Kidney tubule cell (primary cell): ENCODE measurements around the gene SNRPA.
"Not testable (repeated sequence)": the region's sequence is repeated elsewhere in the genome, so short reads cannot be mapped to it uniquely, and the experiment has no call there.

Experiments
- DNase-seq: peaks from one replicate; pipeline ENCODE4 v3.0.0-alpha.2; 2018; ENCODE audit warnings: low spot score

The SNRPA gene

GRCh38 chr19:40802300-40803169, 51.5 kb downstream of the SNRPA start:
- no peak for DNase-seq

- no peak for DNase-seq
Measured at GRCh38 chr19:40803170-40803856, 52.3 kb downstream of the SNRPA start.

- DNase-seq = peak; percentile 46
Measured at GRCh38 chr19:40803857-40804782, 53.1 kb downstream of the SNRPA start.

- DNase-seq = no peak
Measured at GRCh38 chr19:40804783-40805242, 53.8 kb downstream of the SNRPA start.

GRCh38 chr19:40805258-40805868, 54.4 kb downstream of the SNRPA start:
- no peak for DNase-seq

GRCh38 chr19:40806423-40807146, 55.6 kb downstream of the SNRPA start:
- DNase-seq = peak; percentile 82

- peak; percentile 72 for DNase-seq
Measured at GRCh38 chr19:40807147-40808020, 56.4 kb downstream of the SNRPA start.

GRCh38 chr19:40808021-40808325, 57.0 kb downstream of the SNRPA start:
- DNase-seq = no peak

GRCh38 chr19:40808497-40808896, 57.5 kb downstream of the SNRPA start:
- DNase-seq = no peak

- no peak for DNase-seq
Measured at GRCh38 chr19:40809358-40810086, 58.5 kb downstream of the SNRPA start.

GRCh38 chr19:40810160-40810559, 59.2 kb downstream of the SNRPA start:
- DNase-seq = no peak

- peak; percentile 78 for DNase-seq
Measured at GRCh38 chr19:40810649-40811408, 59.8 kb downstream of the SNRPA start.

GRCh38 chr19:40811478-40812341, 60.7 kb downstream of the SNRPA start:
- no peak for DNase-seq

GRCh38 chr19:40812571-40812970, 61.6 kb downstream of the SNRPA start:
- DNase-seq = not testable (repeated sequence)

GRCh38 chr19:40813182-40813581, 62.2 kb downstream of the SNRPA start:
- DNase-seq = no peak
